H1 (cell line): ENCODE results near the gene MIPEP. TPM values are rescaled to one million over a fixed set of nuclear protein-coding genes. Genes with fewer than 3 reads are reported as not detected.

Experiments
- CTCF ChIA-PET: fragments of 300-600 bp; sonication (Branson Sonifier 250); formaldehyde crosslinking; loops from one replicate; lab custom pipeline; 2021; ENCODE audit not compliant: partially characterized antibody; lab: Charles Lee
- POLR2A ChIA-PET: fragments of 300-600 bp; sonication (Branson Sonifier 250); formaldehyde crosslinking; loops from one replicate; lab custom pipeline; 2021; ENCODE audit warnings: inconsistent platforms; ENCODE audit not compliant: partially characterized antibody; lab: Charles Lee
- DNase-seq, 2 experiments: peaks; one replicate each; pipeline versions ENCODE4 v3.0.0 to v3.0.0-alpha.2; 2010 to 2022; ENCODE audit warnings: low spot score in 2 of 2, low read depth in 1 of 2, mixed read lengths in 1 of 2
- FAIRE-seq: peaks from 2 replicates; lab custom pipeline; 2011; peaks lifted over from hg19 to GRCh38; lab: Jason Lieb, UNC
- H2AFZ ChIP-seq: 2 replicates; pipeline ENCODE4 v1.8.1; 2012; ENCODE audit warnings: low read length, inconsistent platforms
- H2AK5ac ChIP-seq: 2 replicates; pipeline ENCODE4 v1.6.1; 2013; ENCODE audit warnings: low read depth, low read length
- H2BK120ac ChIP-seq: replicated peaks from 2 replicates; pipeline ENCODE3; 2013; ENCODE audit warnings: low read depth, low read length, inconsistent platforms
- H2BK12ac ChIP-seq: 2 replicates; pipeline ENCODE4 v1.6.1; 2013; ENCODE audit warnings: low read depth, low read length
- H2BK15ac ChIP-seq: 2 replicates; pipeline ENCODE4 v1.6.1; 2013; ENCODE audit warnings: low read length
- H2BK20ac ChIP-seq: 2 replicates; pipeline ENCODE4 v1.6.1; 2013; ENCODE audit warnings: low read length
- H2BK5ac ChIP-seq: 2 replicates; pipeline ENCODE4 v1.6.1; 2013; ENCODE audit warnings: low read depth, low read length
- H3K14ac ChIP-seq: 2 replicates; pipeline ENCODE4 v1.6.1; 2013; ENCODE audit warnings: inconsistent platforms; ENCODE audit not compliant: insufficient read length
- H3K18ac ChIP-seq: 2 replicates; pipeline ENCODE4 v1.6.1; 2013; ENCODE audit warnings: low read length; ENCODE audit errors: extremely low read depth
- H3K23ac ChIP-seq: 2 replicates; pipeline ENCODE4 v1.6.1; 2013; ENCODE audit warnings: inconsistent platforms; ENCODE audit not compliant: insufficient read length
- H3K23me2 ChIP-seq: 2 replicates; pipeline ENCODE4 v1.6.1; 2013; ENCODE audit warnings: low read depth, low read length
- H3K27ac ChIP-seq: 2 replicates; pipeline ENCODE4 v1.6.1; 2011; ENCODE audit warnings: low read depth, low read length, inconsistent platforms
- H3K27me3 ChIP-seq, 4 experiments: replicated peaks in 1 of 4; 1 replicate in 1 of 4; 2 replicates in 3 of 4; pipeline versions ENCODE4 v1.6.1 to v1.8.1; 2011 to 2013; ENCODE audit warnings: low read length in 3 of 4, mild to moderate bottlenecking in 3 of 4, inconsistent platforms in 2 of 4, mixed read lengths in 2 of 4, moderate library complexity in 1 of 4; ENCODE audit not compliant: control insufficient read depth in 3 of 4, insufficient read depth in 3 of 4; ENCODE audit errors: extremely low read depth in 1 of 4
- H3K36me3 ChIP-seq, 4 experiments: 2 replicates each; pipeline versions ENCODE4 v1.6.1 to v1.8.1; 2011 to 2013; ENCODE audit warnings: mild to moderate bottlenecking in 4 of 4, low read length in 3 of 4, moderate library complexity in 2 of 4, control low read depth in 1 of 4, inconsistent platforms in 1 of 4; ENCODE audit not compliant: insufficient read depth in 4 of 4, control insufficient read depth in 2 of 4
- H3K4ac ChIP-seq: replicated peaks from 2 replicates; pipeline ENCODE3; 2013; ENCODE audit warnings: low read length, low read depth, mixed read lengths, inconsistent platforms; ENCODE audit not compliant: insufficient read length
- H3K4me1 ChIP-seq, 4 experiments: replicated peaks in 1 of 4; 1 replicate in 1 of 4; 2 replicates in 3 of 4; pipeline versions ENCODE4 v1.6.1 to v1.8.1; 2011 to 2013; ENCODE audit warnings: low read length in 3 of 4, inconsistent platforms in 2 of 4, mixed read lengths in 1 of 4; ENCODE audit not compliant: insufficient read depth in 4 of 4, control insufficient read depth in 3 of 4
- H3K4me2 ChIP-seq, 2 experiments: 2 replicates each; pipeline versions ENCODE4 v1.6.1 to v1.8.1; 2011 to 2013; ENCODE audit warnings: low read depth in 2 of 2, low read length in 2 of 2, control low read depth in 1 of 2, inconsistent platforms in 1 of 2, mild to moderate bottlenecking in 1 of 2; ENCODE audit not compliant: insufficient read depth in 1 of 2
- H3K4me3 ChIP-seq, 4 experiments: fragments of 200-600, 300-600 bp in 1 of 4; sonication (generic), shearing (Covaris generic), sonication (Bioruptor Twin) in 1 of 4; 2 replicates each; pipeline versions ENCODE4 v1.5.1 to v1.8.1; 2011 to 2016; ENCODE audit warnings: low read length in 4 of 4, low read depth in 3 of 4, control low read depth in 2 of 4, inconsistent platforms in 2 of 4, mild to moderate bottlenecking in 2 of 4, mixed read lengths in 1 of 4, moderate library complexity in 1 of 4; ENCODE audit not compliant: insufficient read depth in 2 of 4; ENCODE audit errors: extremely low read depth in 1 of 4
- H3K56ac ChIP-seq: replicated peaks from 2 replicates; pipeline ENCODE3; 2013; ENCODE audit warnings: low read depth, mild to moderate bottlenecking, mixed read lengths, low read length, inconsistent platforms; ENCODE audit not compliant: insufficient read length
- H3K79me1 ChIP-seq: 2 replicates; pipeline ENCODE4 v1.6.1; 2013; ENCODE audit warnings: low read depth, low read length, control low read depth
- H3K79me2 ChIP-seq, 2 experiments: 2 replicates each; pipeline versions ENCODE4 v1.6.1 to v1.8.1; 2012 to 2013; ENCODE audit warnings: low read length in 2 of 2, mild to moderate bottlenecking in 2 of 2, inconsistent platforms in 1 of 2; ENCODE audit not compliant: insufficient read depth in 2 of 2, control insufficient read depth in 1 of 2
- H3K9ac ChIP-seq, 4 experiments: replicated peaks in 1 of 4; 1 replicate in 1 of 4; 2 replicates in 3 of 4; pipeline versions ENCODE4 v1.6.1 to v1.8.1; 2011 to 2013; ENCODE audit warnings: low read depth in 3 of 4, low read length in 3 of 4, control low read depth in 2 of 4, mild to moderate bottlenecking in 2 of 4, moderate library complexity in 2 of 4, inconsistent platforms in 1 of 4; ENCODE audit errors: extremely low read depth in 1 of 4
- H3K9me3 ChIP-seq, 2 experiments: 2 replicates each; pipeline versions ENCODE4 v1.6.1 to v1.8.1; 2012 to 2013; ENCODE audit warnings: mild to moderate bottlenecking in 2 of 2, moderate library complexity in 2 of 2, control low read depth in 1 of 2, inconsistent platforms in 1 of 2, low read depth in 1 of 2, low read length in 1 of 2, mixed read lengths in 1 of 2; ENCODE audit not compliant: insufficient read depth in 2 of 2
- H4K20me1 ChIP-seq, 2 experiments: replicated peaks in 1 of 2; 2 replicates each; pipeline versions ENCODE3 to v1.8.1; 2011 to 2013; ENCODE audit warnings: inconsistent platforms in 2 of 2, low read length in 2 of 2, mild to moderate bottlenecking in 1 of 2; ENCODE audit not compliant: insufficient read depth in 2 of 2, control insufficient read depth in 1 of 2
- H4K5ac ChIP-seq: 2 replicates; pipeline ENCODE4 v1.6.1; 2013; ENCODE audit warnings: low read length, low read depth, mixed read lengths, inconsistent platforms; ENCODE audit not compliant: insufficient read length
- H4K8ac ChIP-seq: 2 replicates; pipeline ENCODE4 v1.8.0; 2013; ENCODE audit warnings: mild to moderate bottlenecking, moderate library complexity, low read length, inconsistent platforms; ENCODE audit not compliant: insufficient read depth; ENCODE audit errors: extremely low read depth
- H4K91ac ChIP-seq: replicated peaks from 2 replicates; pipeline ENCODE3; 2013; ENCODE audit warnings: low read length, mixed read lengths, inconsistent platforms; ENCODE audit not compliant: insufficient read length
- BCL11A ChIP-seq, 2 experiments: IDR thresholded peaks; one replicate each; pipeline ENCODE4 v1.6.1; 2011; ENCODE audit warnings: low read depth in 2 of 2, low read length in 2 of 2, mild to moderate bottlenecking in 2 of 2
- CEBPB ChIP-seq: IDR thresholded peaks from 2 replicates; pipeline ENCODE4 v1.6.1; 2012; ENCODE audit warnings: low read depth, low read length
- CTBP2 ChIP-seq: IDR thresholded peaks from 2 replicates; pipeline ENCODE4 v1.7.0; 2011; ENCODE audit warnings: borderline replicate concordance, mild to moderate bottlenecking, moderate library complexity, mixed read lengths, low read length; ENCODE audit not compliant: insufficient read depth, insufficient read length
- EZH2 ChIP-seq: fragments of 200-600 bp; sonication (generic); IDR thresholded peaks from 2 replicates; pipeline ENCODE4 v1.7.1; 2012; ENCODE audit warnings: low read depth, mild to moderate bottlenecking, moderate library complexity, low read length, inconsistent platforms; ENCODE audit not compliant: severe bottlenecking
- GABPA ChIP-seq: IDR thresholded peaks from 2 replicates; pipeline ENCODE4 v1.6.1; 2011; ENCODE audit warnings: mild to moderate bottlenecking, low read length, moderate library complexity, borderline replicate concordance; ENCODE audit not compliant: insufficient read depth
- JUND ChIP-seq: IDR thresholded peaks from 2 replicates; pipeline ENCODE4 v1.6.1; 2011; ENCODE audit warnings: mild to moderate bottlenecking, improper control_type of control experiment, low read length
- RAD21 ChIP-seq, 2 experiments: IDR thresholded peaks in 1 of 2; conservative IDR thresholded peaks in 1 of 2; 2 replicates each; pipeline ENCODE4 v1.6.1; 2011; ENCODE audit warnings: low read depth in 2 of 2, low read length in 2 of 2, improper control_type of control experiment in 1 of 2, inconsistent platforms in 1 of 2, mild to moderate bottlenecking in 1 of 2, moderate library complexity in 1 of 2
- RFX5 ChIP-seq: IDR thresholded peaks from 2 replicates; pipeline ENCODE4 v1.6.1; 2011; ENCODE audit warnings: low read depth, low read length, improper control_type of control experiment, borderline replicate concordance
- RNF2 ChIP-seq: fragments of 200-900, 300-1000 bp; sonication (generic); IDR thresholded peaks from 2 replicates; pipeline ENCODE4 v1.7.1; 2016; ENCODE audit warnings: borderline replicate concordance, low read depth, mild to moderate bottlenecking, antibody characterized with exemption, low read length; ENCODE audit not compliant: poor library complexity, severe bottlenecking; ENCODE audit errors: missing control alignments
- SAP30 ChIP-seq: fragments of 300-600 bp; sonication (generic); IDR thresholded peaks from 2 replicates; pipeline ENCODE4 v1.7.1; 2012; ENCODE audit warnings: low read length, moderate library complexity, mild to moderate bottlenecking, inconsistent platforms; ENCODE audit not compliant: insufficient read depth, insufficient replicate concordance
- SRF ChIP-seq: IDR thresholded peaks from 2 replicates; pipeline ENCODE4 v1.6.1; 2011; ENCODE audit warnings: mild to moderate bottlenecking, low read depth, low read length, moderate library complexity
- WGBS, 2 experiments: shearing (Covaris generic) in 1 of 2; methylation state at CpG; one replicate each; pipeline versions ENCODE4 v1.1.6 to v1.1.7; 2013 to 2015; ENCODE audit warnings: low lambda C conversion rate in 2 of 2, mixed read lengths in 2 of 2, inconsistent platforms in 1 of 2, low coverage in 1 of 2, missing lambda C conversion rate in 1 of 2; ENCODE audit not compliant: insufficient replicate concordance in 2 of 2, insufficient coverage in 1 of 2, insufficient read length in 1 of 2; ENCODE audit errors: extremely low coverage in 1 of 2, missing lambda C conversion rate in 1 of 2; 5-methylcytosine and 5-hydroxymethylcytosine counted together
- polyA plus RNA-seq, 7 experiments: library from polyadenylated mRNA; depleted of rRNA in 3 of 7; stranded (reverse) in 5 of 7; unstranded in 2 of 7; fragments of >200 nt in 5 of 7; fragments of 200-250 nt in 2 of 7; gene quantifications; 1 replicate in 5 of 7; 2 replicates in 1 of 7; 4 replicates in 1 of 7; pipeline versions ENCODE4 v1.2.1 to v1.2.3, GENCODE V29; 2011 to 2013; ENCODE audit warnings: missing spikeins in 2 of 7, mixed read lengths in 2 of 7
- total RNA-seq: library from RNA; stranded (reverse); fragmentation: NEBNext Ultra II Directional; extraction: Animal tissue kit (Norgen Biotek cat#: 25700); gene quantifications from 2 replicates; pipeline ENCODE4 v1.2.1, GENCODE V29; 2021
- TF ChIP-seq, protein P1 (sequence below): IDR thresholded peaks from 2 replicates; pipeline ENCODE4 v1.6.1; 2011; ENCODE audit warnings: low read depth, mild to moderate bottlenecking, low read length; ENCODE audit not compliant: insufficient read depth

Gene MIPEP
- total and polyA plus RNA-seq, 2 of the 8 experiments (the other 6 are each of a cell fraction or from before 2014, with no cell fraction given) = 24.0 to 24.2 TPM

DNA sequence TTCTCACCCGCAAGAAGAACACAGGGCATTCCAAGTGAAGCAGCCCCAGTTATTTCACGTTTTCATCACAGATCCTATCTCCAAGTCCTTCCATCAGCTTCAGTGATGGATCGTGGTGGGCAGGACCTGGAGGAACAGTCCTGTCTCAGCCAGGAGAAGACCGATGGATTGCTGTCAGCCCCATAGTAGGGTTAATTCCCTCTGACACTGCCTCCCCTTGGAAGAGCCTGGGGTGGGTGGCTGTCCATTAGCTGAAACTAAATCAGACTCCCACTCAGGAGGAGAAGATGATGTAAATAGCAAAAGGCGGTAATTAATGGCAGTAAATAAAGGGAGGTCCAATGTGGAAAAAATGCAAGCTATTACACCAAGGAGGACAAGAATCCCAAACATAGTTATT lies 188.0 kb downstream of the MIPEP start:
- H2BK15ac ChIP-seq = no peak overlapping the region
- no peak overlapping the region for H2BK120ac ChIP-seq
- H4K5ac ChIP-seq = no peak overlapping the region
- H3K4me1 ChIP-seq = peaks cover 0 to 12% (median 5%) of the 10 kb centered on the region in 4 experiments; a peak in 6 of 7 replicates
- H3K4ac ChIP-seq = no peak overlapping the region
- no peaks in the 10 kb centered on the region for H3K79me1 ChIP-seq
- DNase-seq (no peak), FAIRE-seq (no peak)
- H3K23ac ChIP-seq = no peak overlapping the region
- H3K27me3 ChIP-seq = no peaks in the 10 kb centered on the region
- H4K20me1 ChIP-seq = no peaks in the 10 kb centered on the region
- no peak overlapping the region for H2BK5ac ChIP-seq
- no peaks in the 10 kb centered on the region for H3K9me3 ChIP-seq
- no peaks in the 10 kb centered on the region for H3K79me2 ChIP-seq
- no peak overlapping the region for H3K9ac ChIP-seq
- no peak overlapping the region for H2AK5ac ChIP-seq
- ChIA-PET CTCF (interaction anchor here (0.7 kb wide), 1 partner anchor 14 kb away, joined by 3 read pairs; no protein-coding TSS in a partner anchor), POLR2A (no interaction called here)
- H4K91ac ChIP-seq = no peak overlapping the region
- WGBS, 2 experiments = 90% methylated on average over 5 of the region's 5 CpGs; no CpG with 5 or more reads in 1 of the 2 experiments
- H3K18ac ChIP-seq = no peak overlapping the region
- H2BK20ac ChIP-seq = no peak overlapping the region
- no peak overlapping the region for H4K8ac ChIP-seq
- H3K56ac ChIP-seq = no peak overlapping the region
- no peak overlapping the region for H3K4me3 ChIP-seq
- no peak overlapping the region for H3K14ac ChIP-seq
- no peaks in the 10 kb centered on the region for H3K36me3 ChIP-seq
- no peak overlapping the region for H3K27ac ChIP-seq
- H3K4me2 ChIP-seq = no peak overlapping the region
- H2AFZ ChIP-seq = no peak overlapping the region
- H2BK12ac ChIP-seq = no peak overlapping the region
- H3K23me2 ChIP-seq = no peaks in the 10 kb centered on the region
- TF ChIP-seq SAP30 (no peak), JUND (no peak), BCL11A (IDR thresholded peaks at IDR 0.05; ENCODE audit: low read depth in 2 of 2, low read length in 2 of 2) (no peak), SRF (no peak), CEBPB (no peak), EZH2 (no peak), RAD21 (IDR thresholded peaks at IDR 0.05 in 1 of 2, conservative IDR thresholded peaks at IDR 0.05 in 1 of 2; ENCODE audit: low read depth in 2 of 2, low read length in 2 of 2) (no peak), CTBP2 (no peak), RNF2 (no peak), GABPA (no peak), RFX5 (no peak)
- TF ChIP-seq, protein P1, sequence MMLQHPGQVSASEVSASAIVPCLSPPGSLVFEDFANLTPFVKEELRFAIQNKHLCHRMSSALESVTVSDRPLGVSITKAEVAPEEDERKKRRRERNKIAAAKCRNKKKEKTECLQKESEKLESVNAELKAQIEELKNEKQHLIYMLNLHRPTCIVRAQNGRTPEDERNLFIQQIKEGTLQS = no peak
